AG04450 (cell line): ENCODE measurements around the gene FAM9B. TPM values are rescaled to one million over a fixed set of nuclear protein-coding genes. Genes with fewer than 3 reads are reported as not detected.
"Not testable (repeated sequence)": the region's sequence is repeated elsewhere in the genome, so short reads cannot be mapped to it uniquely, and the experiment has no call there.

Source experiments
- CTCF ChIA-PET: fragments of 300-600, 350-600 bp; formaldehyde crosslinking; extraction: SDS; loops from one replicate; lab custom pipeline; 2022; ENCODE audit warnings: antibody characterized with exemption, inconsistent platforms; lab: Charles Lee
- POLR2A ChIA-PET: fragments of 350-600 bp; formaldehyde crosslinking; extraction: SDS; loops from one replicate; lab custom pipeline; 2021; ENCODE audit warnings: antibody characterized with exemption, inconsistent platforms; lab: Yijun Ruan, JAX
- DNase-seq: peaks from one replicate; pipeline ENCODE4 v3.0.0-alpha.2; 2011; ENCODE audit warnings: low read depth, low spot score
- H3K27ac ChIP-seq: one replicate; pipeline ENCODE4 v1.5.1; 2012; ENCODE audit warnings: low read depth, low read length, control low read depth
- H3K27me3 ChIP-seq: one replicate; pipeline ENCODE4 v1.6.0; 2012; ENCODE audit warnings: low read length; ENCODE audit not compliant: control insufficient read depth, insufficient read depth
- H3K4me3 ChIP-seq: 2 replicates; pipeline ENCODE4 v1.5.1; 2011; ENCODE audit warnings: mild to moderate bottlenecking, low read depth, low read length, control low read depth
- H3K9me3 ChIP-seq: 2 replicates; pipeline ENCODE4 v1.5.1; 2012; ENCODE audit warnings: low read length; ENCODE audit not compliant: control insufficient read depth, insufficient read depth
- polyA plus RNA-seq: library from polyadenylated mRNA; depleted of rRNA; stranded (reverse); fragments of >200 nt; gene quantifications from 2 replicates; pipeline ENCODE4 v1.2.3, GENCODE V29; 2011
- TF ChIP-seq, protein P1 (sequence below): IDR thresholded peaks from 2 replicates; pipeline ENCODE4 v1.5.1; 2011; ENCODE audit warnings: low read depth, low read length, control low read depth, inconsistent platforms

Gene FAM9B
- polyA plus RNA-seq, 1 experiment: not detected

DNA sequence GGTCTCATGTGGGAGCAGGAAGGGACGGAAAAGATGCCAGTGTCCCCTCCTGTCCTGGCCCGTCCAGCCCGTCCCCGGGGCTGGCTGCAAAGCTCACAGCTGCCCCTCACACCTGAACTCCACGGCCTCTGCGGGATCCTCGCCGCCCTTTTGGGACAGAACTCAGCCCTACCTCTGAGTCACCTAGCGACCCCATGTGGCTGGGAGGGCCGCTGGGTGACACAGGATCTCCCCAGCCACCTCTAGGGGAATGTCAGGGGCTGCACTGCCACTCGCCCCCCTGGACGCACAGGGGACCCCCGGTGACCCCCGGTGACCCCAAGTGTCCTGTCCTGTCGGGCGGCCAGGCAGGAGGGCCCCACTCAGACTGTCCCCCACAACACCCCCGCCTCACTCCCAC lies 748 bp downstream of the FAM9B start:
- Histone ChIP-seq H3K9me3 (no peaks in the 10 kb centered on the region), H3K27me3 (no peaks in the 10 kb centered on the region), H3K4me3 (no peak overlapping the region), H3K27ac (no peak overlapping the region)
- TF ChIP-seq, protein P1, sequence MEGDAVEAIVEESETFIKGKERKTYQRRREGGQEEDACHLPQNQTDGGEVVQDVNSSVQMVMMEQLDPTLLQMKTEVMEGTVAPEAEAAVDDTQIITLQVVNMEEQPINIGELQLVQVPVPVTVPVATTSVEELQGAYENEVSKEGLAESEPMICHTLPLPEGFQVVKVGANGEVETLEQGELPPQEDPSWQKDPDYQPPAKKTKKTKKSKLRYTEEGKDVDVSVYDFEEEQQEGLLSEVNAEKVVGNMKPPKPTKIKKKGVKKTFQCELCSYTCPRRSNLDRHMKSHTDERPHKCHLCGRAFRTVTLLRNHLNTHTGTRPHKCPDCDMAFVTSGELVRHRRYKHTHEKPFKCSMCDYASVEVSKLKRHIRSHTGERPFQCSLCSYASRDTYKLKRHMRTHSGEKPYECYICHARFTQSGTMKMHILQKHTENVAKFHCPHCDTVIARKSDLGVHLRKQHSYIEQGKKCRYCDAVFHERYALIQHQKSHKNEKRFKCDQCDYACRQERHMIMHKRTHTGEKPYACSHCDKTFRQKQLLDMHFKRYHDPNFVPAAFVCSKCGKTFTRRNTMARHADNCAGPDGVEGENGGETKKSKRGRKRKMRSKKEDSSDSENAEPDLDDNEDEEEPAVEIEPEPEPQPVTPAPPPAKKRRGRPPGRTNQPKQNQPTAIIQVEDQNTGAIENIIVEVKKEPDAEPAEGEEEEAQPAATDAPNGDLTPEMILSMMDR: no peak
- CTCF ChIA-PET: no interaction called here
- POLR2A ChIA-PET: no interaction called here
- no peak for DNase-seq

DNA sequence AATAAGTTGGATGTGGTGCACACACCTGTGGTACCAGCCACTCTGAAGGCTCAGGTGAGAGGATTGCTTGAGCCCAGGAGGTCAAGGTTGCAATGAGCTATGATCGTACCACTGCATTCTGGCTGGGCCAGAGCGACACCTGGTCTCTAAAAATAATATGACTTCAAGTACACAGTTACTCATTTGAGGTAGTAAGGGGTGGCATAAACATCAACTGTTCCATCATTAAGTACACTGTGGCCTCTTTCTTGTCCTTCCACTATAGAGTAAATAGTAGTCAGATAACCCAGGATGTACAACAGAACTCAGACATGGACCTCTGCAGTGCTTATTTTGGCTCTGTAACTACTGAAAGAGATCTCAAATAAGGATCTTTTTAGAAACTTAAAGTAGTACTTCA lies 10.6 kb downstream of the FAM9B start:
- Histone ChIP-seq H3K27me3 (no peaks in the 10 kb centered on the region), H3K27ac (no peak overlapping the region), H3K4me3 (no peak overlapping the region), H3K9me3 (no peaks in the 10 kb centered on the region)
- TF ChIP-seq, protein P1: no peak
- no peak for DNase-seq
- ChIA-PET POLR2A (no interaction called here), CTCF (no interaction called here)

DNA sequence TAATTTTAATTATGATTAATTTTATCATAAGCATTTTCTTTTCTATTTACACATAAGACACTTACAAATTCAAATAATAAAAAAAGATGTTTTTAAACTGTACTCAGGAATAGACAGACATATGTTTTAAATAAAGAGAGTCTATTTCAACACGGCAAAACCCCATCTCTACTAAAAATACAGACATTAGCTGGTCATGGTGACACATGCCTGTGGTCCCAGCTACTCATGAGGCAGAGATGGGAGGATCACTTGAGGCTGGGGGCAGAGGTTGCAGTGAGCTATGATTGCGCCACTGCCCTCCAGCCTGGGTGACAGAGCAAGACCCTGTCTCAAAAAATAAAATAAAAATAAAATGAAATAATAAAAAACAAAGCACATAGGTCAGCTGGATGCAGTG lies 14.8 kb downstream of the FAM9B start:
- Histone ChIP-seq H3K4me3 (no peak overlapping the region), H3K9me3 (no peaks in the 10 kb centered on the region), H3K27me3 (no peaks in the 10 kb centered on the region), H3K27ac (no peak overlapping the region)
- DNase-seq: no peak
- CTCF ChIA-PET: no interaction called here
- TF ChIP-seq, protein P1: no peak
- POLR2A ChIA-PET: no interaction called here

DNA sequence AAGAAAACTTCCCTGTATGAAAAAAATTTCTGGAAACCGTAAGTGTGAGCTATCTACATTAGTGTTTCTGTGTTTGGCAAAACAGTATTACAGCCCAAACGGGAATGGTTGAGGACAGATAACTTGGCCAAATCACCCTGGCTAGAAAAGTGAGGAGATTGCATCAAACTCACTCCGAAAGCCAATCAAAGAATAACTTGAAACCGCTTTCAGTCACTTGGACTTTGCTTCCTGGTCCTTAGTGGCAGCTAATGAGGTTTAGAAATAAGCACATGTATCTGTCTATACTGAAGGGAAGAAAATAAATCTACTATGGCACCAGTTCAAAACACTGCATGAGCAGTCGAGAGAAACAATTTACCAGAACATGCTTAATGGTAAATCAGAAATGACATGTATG lies 15.6 kb downstream of the FAM9B start:
- CTCF ChIA-PET, H3K9me3 ChIP-seq, H3K4me3 ChIP-seq, POLR2A ChIA-PET, H3K27ac ChIP-seq, H3K27me3 ChIP-seq, DNase-seq: not testable (repeated sequence)

DNA sequence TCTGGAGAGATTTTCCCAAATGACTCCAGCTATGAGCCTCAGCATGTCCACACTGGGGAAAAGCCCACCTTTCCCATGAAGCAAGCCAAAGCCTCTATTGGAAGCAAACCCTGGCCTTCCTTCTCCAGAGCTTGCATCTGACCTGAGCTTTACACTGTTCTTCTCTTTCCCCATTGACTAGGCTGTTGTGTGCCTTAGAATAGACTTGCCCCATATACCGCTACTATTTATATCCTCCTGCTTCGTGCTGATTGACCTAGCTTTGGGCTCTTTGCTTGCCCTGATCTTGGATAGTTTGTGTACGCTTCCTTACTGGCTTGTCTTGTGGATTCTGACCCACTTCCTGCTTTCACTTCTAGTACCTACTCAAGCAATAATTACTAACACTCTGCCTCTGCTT lies 30.9 kb downstream of the FAM9B start:
- Histone ChIP-seq H3K9me3 (no peaks in the 10 kb centered on the region), H3K4me3 (no peak overlapping the region), H3K27ac (no peak overlapping the region), H3K27me3 (no peaks in the 10 kb centered on the region)
- ChIA-PET POLR2A (no interaction called here), CTCF (no interaction called here)
- TF ChIP-seq, protein P1: no peak
- no peak for DNase-seq

DNA sequence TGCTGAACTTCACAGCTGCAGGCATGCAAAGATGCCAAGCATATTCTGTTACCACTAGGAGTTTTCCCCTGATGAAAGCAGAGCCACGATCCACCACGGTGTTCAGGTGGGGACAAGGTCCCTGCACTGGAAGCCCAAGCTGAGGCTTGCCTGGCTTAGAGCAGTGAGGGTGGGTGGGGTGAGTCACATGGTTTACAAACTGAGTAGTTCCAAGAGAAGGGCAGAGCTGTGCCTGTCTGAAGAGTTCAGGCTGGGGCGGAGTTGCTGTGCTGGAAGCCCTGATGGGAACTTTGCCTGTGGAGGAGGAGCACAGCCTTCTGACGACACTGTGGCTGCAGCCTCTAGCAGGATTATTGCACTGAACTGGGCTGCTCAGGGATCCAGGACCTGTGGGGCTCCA lies 45.5 kb downstream of the FAM9B start:
- POLR2A ChIA-PET: no interaction called here
- H3K4me3 ChIP-seq: no peak overlapping the region
- CTCF ChIA-PET: no interaction called here
- no peak overlapping the region for H3K27ac ChIP-seq
- TF ChIP-seq, protein P1: no peak
- no peaks in the 10 kb centered on the region for H3K9me3 ChIP-seq
- H3K27me3 ChIP-seq: no peaks in the 10 kb centered on the region
- DNase-seq: peak; percentile 13
